HUES6 (cell line): ENCODE data around the gene IGF1R.
A peak's percentile ranks its signal among the peaks of the same experiment; 100 is the strongest.

ENCODE experiments used
- H3K27ac ChIP-seq: 2 replicates; pipeline ENCODE4 v1.7.0; 2013; ENCODE audit warnings: low read depth, mild to moderate bottlenecking, low read length, inconsistent platforms
- H3K27me3 ChIP-seq: 2 replicates; pipeline ENCODE4 v1.6.1; 2013; ENCODE audit warnings: low read length; ENCODE audit not compliant: control insufficient read depth, insufficient read depth
- H3K36me3 ChIP-seq: 2 replicates; pipeline ENCODE4 v1.6.1; 2013; ENCODE audit warnings: low read length; ENCODE audit not compliant: control insufficient read depth, insufficient read depth
- H3K4me1 ChIP-seq: 2 replicates; pipeline ENCODE4 v1.6.1; 2013; ENCODE audit warnings: low read length; ENCODE audit not compliant: control insufficient read depth, insufficient read depth
- H3K4me3 ChIP-seq: 2 replicates; pipeline ENCODE4 v1.5.1; 2013; ENCODE audit warnings: low read depth, low read length
- H3K9ac ChIP-seq: one replicate; pipeline ENCODE4 v1.6.1; 2013; ENCODE audit warnings: mild to moderate bottlenecking, low read length
- H3K9me3 ChIP-seq: 2 replicates; pipeline ENCODE4 v1.6.1; 2013; ENCODE audit warnings: low read depth, low read length; ENCODE audit not compliant: control insufficient read depth, insufficient read depth

The IGF1R gene

DNA sequence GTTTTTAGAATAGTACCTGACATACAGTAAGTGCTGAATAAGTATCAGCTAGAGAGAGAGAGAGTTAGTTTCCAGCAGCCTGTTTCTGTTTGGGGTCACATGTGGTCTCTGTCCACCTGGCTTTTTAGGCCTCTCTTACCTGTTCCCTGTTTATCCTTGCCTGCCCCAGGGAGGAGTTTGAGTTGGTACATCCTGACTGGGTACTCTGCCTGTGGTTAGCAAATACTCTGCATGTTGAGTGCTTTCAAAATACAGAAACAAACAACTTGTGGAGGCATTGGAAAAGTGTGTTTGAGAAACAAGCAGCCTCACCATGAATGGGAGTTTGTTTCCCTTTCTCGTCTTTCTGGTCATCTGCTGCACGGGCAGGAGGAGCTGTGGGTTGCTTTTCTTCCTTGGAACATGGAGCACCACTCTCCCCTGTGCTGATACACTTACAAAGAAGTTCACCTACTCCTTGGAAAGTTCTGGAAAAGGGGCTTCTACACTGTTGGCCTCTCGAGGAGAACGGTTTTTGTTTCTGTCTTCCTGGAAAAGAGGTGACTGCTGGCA is 193.2 kb downstream of the IGF1R start:
- no peaks in the 10 kb centered on the region for H3K36me3 ChIP-seq
- no peaks in the 10 kb centered on the region for H3K9me3 ChIP-seq
- no peak overlapping the region for H3K27ac ChIP-seq
- H3K4me1 ChIP-seq = peaks cover 42% of the 10 kb centered on the region
- H3K9ac ChIP-seq = no peak overlapping the region
- H3K4me3 ChIP-seq = no peak overlapping the region
- H3K27me3 ChIP-seq = no peaks in the 10 kb centered on the region

DNA sequence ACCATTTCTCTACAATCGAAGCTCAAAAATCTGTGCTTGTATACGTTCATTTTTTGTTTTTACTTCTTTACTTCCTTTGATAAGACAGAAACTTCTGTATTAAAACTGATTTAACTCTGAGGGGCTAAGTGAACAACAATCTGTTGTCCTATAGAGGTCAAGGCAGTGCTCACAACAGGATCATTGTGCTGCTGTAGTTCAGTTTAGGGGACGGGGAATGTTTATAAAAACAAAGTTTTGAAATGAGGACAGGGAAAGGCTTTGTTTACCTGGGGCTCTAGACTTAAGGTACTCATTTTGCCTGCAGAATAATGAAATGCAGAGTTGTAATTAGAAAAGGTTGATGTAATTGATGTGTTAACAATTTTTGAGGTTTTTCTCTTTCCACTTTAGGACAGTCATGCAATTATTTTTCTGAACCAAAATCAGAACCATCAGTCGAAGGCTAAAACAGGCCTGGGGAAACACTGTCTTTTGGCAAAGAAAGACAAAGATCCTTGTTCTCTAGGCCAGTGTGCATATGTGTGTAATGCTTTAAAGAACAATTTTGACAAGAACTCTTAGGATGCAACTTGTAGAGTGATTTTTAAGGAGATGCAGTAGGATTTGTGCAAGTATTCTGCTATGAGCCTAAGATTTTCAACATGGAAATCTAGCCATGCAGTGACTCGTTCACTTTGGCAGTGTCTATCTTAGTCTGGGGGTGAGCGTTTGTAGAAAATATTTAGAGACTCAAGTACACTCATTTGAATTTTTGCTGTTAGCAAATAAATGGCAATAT is 194.0 kb downstream of the IGF1R start:
- no peaks in the 10 kb centered on the region for H3K27me3 ChIP-seq
- H3K4me1 ChIP-seq = peaks cover 42% of the 10 kb centered on the region
- no peaks in the 10 kb centered on the region for H3K36me3 ChIP-seq
- no peak overlapping the region for H3K9ac ChIP-seq
- H3K27ac ChIP-seq = no peak overlapping the region
- no peak overlapping the region for H3K4me3 ChIP-seq
- H3K9me3 ChIP-seq = no peaks in the 10 kb centered on the region

DNA sequence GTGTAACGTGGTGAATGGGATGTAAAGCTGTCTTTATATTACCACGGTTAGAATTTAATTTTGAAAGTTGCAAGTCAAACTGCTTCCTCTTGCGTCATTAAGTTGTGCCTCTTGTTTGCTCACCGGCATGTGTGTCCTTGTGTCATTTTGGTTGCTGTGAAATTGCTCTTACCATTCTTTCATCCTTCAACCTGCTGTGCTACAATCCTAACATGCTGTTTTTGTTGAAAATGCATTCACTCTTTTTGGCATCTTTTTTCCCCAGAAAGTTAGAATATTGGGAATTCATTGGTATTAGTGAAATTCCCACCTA is 194.6 kb downstream of the IGF1R start:
- no peak overlapping the region for H3K9ac ChIP-seq
- H3K4me3 ChIP-seq = no peak overlapping the region
- H3K4me1 ChIP-seq = peaks cover 45% of the 10 kb centered on the region
- no peaks in the 10 kb centered on the region for H3K36me3 ChIP-seq
- no peaks in the 10 kb centered on the region for H3K27me3 ChIP-seq
- no peaks in the 10 kb centered on the region for H3K9me3 ChIP-seq
- H3K27ac ChIP-seq = no peak overlapping the region

DNA sequence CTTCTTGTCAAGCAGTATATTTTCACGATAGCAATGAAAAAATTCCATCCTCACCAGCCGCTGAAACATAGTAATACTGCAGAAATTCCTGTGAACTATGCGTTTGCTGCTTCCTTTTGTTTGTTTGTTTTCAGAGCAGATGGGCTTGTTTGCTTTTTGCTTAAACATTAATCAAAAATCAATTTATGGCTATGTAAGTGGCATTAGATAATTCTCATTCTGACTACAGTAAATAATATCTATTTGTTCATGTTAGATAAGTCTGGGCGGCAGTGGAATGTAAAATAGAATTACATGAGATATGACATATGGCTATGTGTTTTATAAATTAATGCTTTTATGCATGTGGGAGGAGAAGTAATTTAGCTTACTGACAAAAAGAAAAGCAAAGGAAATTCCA is 195.5 kb downstream of the IGF1R start:
- Histone ChIP-seq H3K9me3 (no peaks in the 10 kb centered on the region), H3K4me1 (peaks cover 45% of the 10 kb centered on the region), H3K36me3 (no peaks in the 10 kb centered on the region), H3K27me3 (no peaks in the 10 kb centered on the region), H3K4me3 (no peak overlapping the region), H3K9ac (no peak overlapping the region), H3K27ac (no peak overlapping the region)

DNA sequence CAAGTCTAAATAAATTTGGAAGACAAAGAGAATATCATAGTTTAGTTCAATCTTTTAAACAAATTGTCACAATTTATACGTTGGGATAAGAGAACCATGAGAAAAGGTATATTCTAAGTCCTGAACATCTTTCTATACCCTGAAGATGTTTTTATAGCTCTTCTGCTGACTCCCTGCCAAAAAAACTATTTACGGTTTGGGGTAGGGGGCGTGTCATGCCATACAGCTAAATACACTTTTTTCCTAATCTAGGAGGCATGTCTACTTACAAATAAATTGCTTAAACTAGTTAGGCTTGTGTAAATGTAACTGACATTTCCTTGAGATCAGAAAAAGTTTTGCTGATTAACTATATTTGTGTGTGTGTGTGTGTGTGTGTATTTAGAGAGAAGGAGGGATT is 195.9 kb downstream of the IGF1R start:
- H3K9me3 ChIP-seq = no peaks in the 10 kb centered on the region
- H3K27me3 ChIP-seq = no peaks in the 10 kb centered on the region
- no peak overlapping the region for H3K27ac ChIP-seq
- H3K9ac ChIP-seq = no peak overlapping the region
- H3K4me1 ChIP-seq = peaks cover 45% of the 10 kb centered on the region
- H3K4me3 ChIP-seq = no peak overlapping the region
- no peaks in the 10 kb centered on the region for H3K36me3 ChIP-seq

DNA sequence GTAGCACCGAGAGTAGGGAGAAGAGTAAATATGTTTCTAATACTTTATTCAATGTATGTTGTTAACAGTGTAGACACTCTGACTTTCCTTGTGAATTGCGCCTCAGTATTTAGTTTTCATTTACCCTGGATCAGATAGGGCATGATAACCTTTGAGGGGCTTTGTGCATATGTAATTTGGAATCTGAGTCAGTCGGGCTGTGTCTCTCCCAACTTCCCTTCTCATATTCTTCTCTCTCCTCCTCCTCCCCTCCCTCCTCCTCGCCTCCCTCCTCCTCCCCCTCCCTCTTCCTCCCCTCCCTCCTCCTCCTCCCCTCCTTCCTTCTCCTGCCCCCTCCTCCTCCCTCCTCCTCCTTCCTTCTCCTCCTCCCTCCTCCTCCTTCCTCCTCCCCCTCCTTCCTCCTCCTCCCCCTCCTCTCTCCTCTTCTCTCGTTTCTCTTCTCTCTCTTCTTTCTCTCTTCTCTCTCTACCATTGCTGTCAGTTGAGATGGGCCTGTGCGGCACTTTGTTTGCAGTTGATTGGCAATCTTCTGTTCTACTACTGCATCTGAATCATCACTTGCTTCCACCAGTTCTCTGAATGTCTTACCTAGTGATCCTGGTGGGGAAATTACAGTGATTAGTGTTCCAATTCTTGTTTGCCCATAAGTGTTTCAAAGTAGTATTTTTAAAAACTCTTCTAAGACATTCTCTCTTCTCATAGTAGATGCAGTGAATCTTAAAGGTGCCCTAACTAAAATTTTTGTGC is 197.0 kb downstream of the IGF1R start:
- Histone ChIP-seq H3K9ac (no peak overlapping the region), H3K27ac (no peak overlapping the region), H3K27me3 (no peaks in the 10 kb centered on the region), H3K9me3 (no peaks in the 10 kb centered on the region), H3K4me1 (peaks cover 50% of the 10 kb centered on the region), H3K4me3 (no peak overlapping the region), H3K36me3 (no peaks in the 10 kb centered on the region)

DNA sequence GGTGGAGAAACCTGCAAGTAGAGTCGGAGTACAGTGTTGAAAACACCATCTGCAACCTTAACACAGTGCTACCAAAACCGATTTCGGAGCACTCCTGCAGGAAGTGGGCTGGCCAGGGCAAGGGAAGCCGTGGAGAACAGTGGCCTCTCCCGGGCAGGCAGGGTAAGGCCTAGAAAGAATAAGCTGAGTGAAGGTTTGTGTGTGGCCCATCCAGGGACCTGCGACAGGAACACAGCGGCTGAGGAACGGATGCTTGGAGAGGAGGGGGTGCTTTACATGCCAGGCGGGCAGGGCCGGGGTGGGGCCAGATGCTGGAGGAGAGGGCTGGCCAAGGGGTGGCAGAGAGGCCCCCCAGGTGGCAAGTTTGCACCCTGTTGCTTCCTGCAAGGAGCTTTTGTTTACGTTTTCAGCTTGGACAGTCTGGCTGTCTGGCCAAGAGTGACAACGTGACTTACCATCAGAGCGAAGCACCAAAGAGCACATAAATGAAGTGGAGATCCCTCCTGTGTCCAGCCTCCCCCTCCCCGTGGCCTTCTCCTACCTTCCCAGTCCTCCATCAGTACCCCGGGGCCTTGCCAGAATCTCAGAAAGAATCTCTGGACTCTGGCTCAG is 202.7 kb downstream of the IGF1R start:
- no peak overlapping the region for H3K27ac ChIP-seq
- H3K4me3 ChIP-seq = peak overlapping the region; percentile 83
- peaks cover 54% of the 10 kb centered on the region for H3K4me1 ChIP-seq
- H3K36me3 ChIP-seq = no peaks in the 10 kb centered on the region
- H3K9me3 ChIP-seq = no peaks in the 10 kb centered on the region
- no peaks in the 10 kb centered on the region for H3K27me3 ChIP-seq
- no peak overlapping the region for H3K9ac ChIP-seq

DNA sequence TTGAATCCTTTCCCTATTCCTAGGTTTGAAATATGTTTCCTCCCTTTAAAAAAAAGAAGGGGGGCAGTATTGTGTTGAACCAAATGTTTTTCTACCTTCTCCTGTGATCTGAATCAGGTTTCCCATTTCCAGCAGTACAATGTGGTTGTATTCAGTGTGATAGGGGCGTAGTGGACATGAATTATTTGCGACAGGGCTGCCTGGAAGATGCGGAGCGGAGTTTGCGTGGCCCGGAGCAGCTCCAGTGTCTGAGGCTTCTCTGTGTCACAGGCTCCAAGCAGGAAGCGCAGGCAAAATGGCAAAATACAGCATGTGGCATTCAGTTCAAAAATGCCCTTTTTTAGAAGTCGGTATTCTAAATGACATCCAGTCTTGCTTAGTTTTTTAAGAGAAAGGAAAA is 204.8 kb downstream of the IGF1R start:
- Histone ChIP-seq H3K27ac (no peak overlapping the region; the same call in 1 of the 2 replicates), H3K36me3 (no peaks in the 10 kb centered on the region), H3K4me1 (peaks cover 60% of the 10 kb centered on the region), H3K4me3 (peak overlapping the region; percentile 83), H3K9me3 (no peaks in the 10 kb centered on the region), H3K27me3 (no peaks in the 10 kb centered on the region), H3K9ac (peak overlapping the region; percentile 67)

DNA sequence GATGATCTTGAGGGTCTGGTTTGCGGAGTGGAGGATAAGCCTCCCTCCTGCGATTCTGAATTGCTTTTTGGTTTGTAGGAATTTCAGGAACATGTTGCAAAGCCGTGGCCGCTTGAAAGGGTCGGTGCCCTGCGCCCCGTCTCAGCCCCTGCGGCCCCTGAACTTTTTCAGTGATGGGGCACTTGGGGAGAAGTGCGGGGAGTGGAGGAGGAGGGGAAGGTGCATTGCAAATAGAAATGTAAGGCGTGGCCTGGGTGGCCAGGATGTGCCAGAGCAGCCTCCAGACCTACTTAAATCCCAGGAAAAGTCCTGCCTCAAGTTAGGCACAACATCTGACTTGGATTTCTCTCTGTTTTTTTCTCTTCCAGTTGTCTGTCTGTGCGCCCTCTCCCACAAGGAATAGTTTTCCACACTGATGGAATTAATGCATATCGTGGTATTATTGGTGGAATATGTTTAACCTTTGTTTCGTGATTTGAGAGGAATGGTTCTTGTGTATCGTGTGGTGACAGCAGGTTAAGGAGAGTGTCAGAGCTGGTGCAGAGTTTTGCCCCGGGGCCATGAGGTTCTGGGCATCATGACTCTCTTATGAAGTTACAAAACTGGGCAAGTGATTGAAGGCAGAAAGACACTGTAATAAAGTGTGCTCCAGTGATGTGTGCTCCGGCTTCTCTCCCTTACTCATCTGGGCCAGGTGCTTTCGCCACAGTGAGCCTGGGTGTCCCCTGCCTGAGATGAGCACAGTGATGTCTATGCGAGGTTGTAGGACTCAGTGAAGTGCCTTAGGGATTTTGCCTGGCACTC is 205.5 kb downstream of the IGF1R start:
- Histone ChIP-seq H3K36me3 (no peaks in the 10 kb centered on the region), H3K9me3 (no peaks in the 10 kb centered on the region), H3K27ac (no peak overlapping the region; the same call in 1 of the 2 replicates), H3K4me3 (peak overlapping the region; percentile 83), H3K9ac (peak overlapping the region; percentile 4), H3K4me1 (peaks cover 65% of the 10 kb centered on the region), H3K27me3 (no peaks in the 10 kb centered on the region)

DNA sequence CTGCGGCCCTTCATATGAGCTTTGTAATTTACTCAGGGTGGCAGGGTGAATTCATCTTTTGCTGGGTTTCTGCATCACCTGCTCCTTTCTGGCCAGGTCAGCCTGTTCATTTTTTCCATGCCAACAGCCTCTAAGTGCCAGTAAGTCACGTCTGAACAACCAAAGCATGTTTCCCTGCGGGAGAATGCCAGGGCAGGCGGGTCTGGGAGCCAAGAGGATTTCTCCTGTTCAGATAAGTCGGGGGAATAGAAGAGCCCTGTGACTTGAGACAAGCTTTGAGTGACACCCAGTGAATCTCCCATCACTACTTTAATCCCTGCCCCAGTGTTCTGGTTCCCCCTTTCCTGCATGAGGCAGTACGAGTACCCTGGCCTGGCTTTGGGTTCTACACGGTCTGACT is 206.2 kb downstream of the IGF1R start:
- Histone ChIP-seq H3K4me1 (peaks cover 72% of the 10 kb centered on the region), H3K9ac (no peak overlapping the region)

More for the DNA sequence above, 206.2 kb downstream of the IGF1R start:
- H3K4me3 ChIP-seq = no peak overlapping the region
- H3K27ac ChIP-seq = no peak overlapping the region
- no peaks in the 10 kb centered on the region for H3K9me3 ChIP-seq
- H3K27me3 ChIP-seq = no peaks in the 10 kb centered on the region
- no peaks in the 10 kb centered on the region for H3K36me3 ChIP-seq
